ENCODE measurements around the gene CRB2.

Gene CRB2

GRCh38 chr9:123420592-123421111 lies 64.7 kb downstream of the CRB2 start:
- no peak for TF ChIP-seq TOX (CRISPR knock-in tag; IDR thresholded peaks at IDR 0.05; ENCODE audit: borderline replicate concordance)
- no peak for TF ChIP-seq CSDC2 (CRISPR knock-in tag; IDR thresholded peaks at IDR 0.05)
- TF ChIP-seq ZNF565 (CRISPR knock-in tag; conservative IDR thresholded peaks at IDR 0.05; ENCODE audit: low read depth), result no peak
- TF ChIP-seq ZNF8 (CRISPR knock-in tag; IDR thresholded peaks at IDR 0.05), result no peak
- TF ChIP-seq RARB (CRISPR knock-in tag; IDR thresholded peaks at IDR 0.05), result no peak
- TF ChIP-seq ZNF70 (CRISPR knock-in tag; IDR thresholded peaks at IDR 0.05), result no peak
- TF ChIP-seq, protein P1, sequence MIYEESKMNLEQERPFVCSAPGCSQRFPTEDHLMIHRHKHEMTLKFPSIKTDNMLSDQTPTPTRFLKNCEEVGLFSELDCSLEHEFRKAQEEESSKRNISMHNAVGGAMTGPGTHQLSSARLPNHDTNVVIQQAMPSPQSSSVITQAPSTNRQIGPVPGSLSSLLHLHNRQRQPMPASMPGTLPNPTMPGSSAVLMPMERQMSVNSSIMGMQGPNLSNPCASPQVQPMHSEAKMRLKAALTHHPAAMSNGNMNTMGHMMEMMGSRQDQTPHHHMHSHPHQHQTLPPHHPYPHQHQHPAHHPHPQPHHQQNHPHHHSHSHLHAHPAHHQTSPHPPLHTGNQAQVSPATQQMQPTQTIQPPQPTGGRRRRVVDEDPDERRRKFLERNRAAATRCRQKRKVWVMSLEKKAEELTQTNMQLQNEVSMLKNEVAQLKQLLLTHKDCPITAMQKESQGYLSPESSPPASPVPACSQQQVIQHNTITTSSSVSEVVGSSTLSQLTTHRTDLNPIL (CRISPR knock-in tag; IDR thresholded peaks at IDR 0.05; ENCODE audit: low read depth), result no peak
- TF ChIP-seq CSRNP3 (CRISPR knock-in tag; IDR thresholded peaks at IDR 0.05), result no peak
- no peak for ATAC-seq

DNA sequence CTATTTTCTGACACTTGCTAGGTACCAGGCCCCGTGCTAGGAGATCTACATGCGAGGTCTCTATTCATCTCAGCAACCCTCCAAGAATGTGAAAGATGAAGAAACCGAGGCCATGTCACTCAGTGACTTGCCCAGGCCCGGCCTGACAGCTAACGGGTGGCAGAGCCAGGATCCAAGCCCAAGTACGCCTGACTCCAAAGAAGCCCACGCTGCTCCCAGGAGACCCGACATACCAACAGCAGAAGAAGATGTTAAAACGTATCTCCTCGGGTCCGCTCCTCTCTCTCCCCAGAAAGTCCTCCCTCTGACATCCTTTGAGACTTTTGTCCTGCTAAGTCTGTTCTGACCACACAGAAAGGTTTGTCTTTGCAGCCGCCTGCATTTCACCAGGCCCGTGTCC lies 65.2 kb downstream of the CRB2 start:
- ATAC-seq, result no peak
- TF ChIP-seq, protein P2, sequence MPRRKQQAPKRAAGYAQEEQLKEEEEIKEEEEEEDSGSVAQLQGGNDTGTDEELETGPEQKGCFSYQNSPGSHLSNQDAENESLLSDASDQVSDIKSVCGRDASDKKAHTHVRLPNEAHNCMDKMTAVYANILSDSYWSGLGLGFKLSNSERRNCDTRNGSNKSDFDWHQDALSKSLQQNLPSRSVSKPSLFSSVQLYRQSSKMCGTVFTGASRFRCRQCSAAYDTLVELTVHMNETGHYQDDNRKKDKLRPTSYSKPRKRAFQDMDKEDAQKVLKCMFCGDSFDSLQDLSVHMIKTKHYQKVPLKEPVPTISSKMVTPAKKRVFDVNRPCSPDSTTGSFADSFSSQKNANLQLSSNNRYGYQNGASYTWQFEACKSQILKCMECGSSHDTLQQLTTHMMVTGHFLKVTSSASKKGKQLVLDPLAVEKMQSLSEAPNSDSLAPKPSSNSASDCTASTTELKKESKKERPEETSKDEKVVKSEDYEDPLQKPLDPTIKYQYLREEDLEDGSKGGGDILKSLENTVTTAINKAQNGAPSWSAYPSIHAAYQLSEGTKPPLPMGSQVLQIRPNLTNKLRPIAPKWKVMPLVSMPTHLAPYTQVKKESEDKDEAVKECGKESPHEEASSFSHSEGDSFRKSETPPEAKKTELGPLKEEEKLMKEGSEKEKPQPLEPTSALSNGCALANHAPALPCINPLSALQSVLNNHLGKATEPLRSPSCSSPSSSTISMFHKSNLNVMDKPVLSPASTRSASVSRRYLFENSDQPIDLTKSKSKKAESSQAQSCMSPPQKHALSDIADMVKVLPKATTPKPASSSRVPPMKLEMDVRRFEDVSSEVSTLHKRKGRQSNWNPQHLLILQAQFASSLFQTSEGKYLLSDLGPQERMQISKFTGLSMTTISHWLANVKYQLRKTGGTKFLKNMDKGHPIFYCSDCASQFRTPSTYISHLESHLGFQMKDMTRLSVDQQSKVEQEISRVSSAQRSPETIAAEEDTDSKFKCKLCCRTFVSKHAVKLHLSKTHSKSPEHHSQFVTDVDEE (CRISPR knock-in tag; IDR thresholded peaks at IDR 0.05), result no peak
- TF ChIP-seq ZC3H10 (CRISPR knock-in tag; IDR thresholded peaks at IDR 0.05) (no peak), ZNF565 (CRISPR knock-in tag; conservative IDR thresholded peaks at IDR 0.05; ENCODE audit: low read depth) (no peak), ESRRG (CRISPR knock-in tag; IDR thresholded peaks at IDR 0.05) (no peak), TOX (CRISPR knock-in tag; IDR thresholded peaks at IDR 0.05; ENCODE audit: borderline replicate concordance) (no peak), ZNF70 (CRISPR knock-in tag; IDR thresholded peaks at IDR 0.05) (no peak), ARNTL (CRISPR knock-in tag; IDR thresholded peaks at IDR 0.05; ENCODE audit: borderline replicate concordance, low read depth) (no peak), PATZ1 (CRISPR knock-in tag; IDR thresholded peaks at IDR 0.05; ENCODE audit: borderline replicate concordance) (no peak), CSDC2 (CRISPR knock-in tag; IDR thresholded peaks at IDR 0.05) (no peak), ISL1 (CRISPR knock-in tag; IDR thresholded peaks at IDR 0.05) (no peak), CSRNP3 (CRISPR knock-in tag; IDR thresholded peaks at IDR 0.05) (no peak), ZFP3 (CRISPR knock-in tag; IDR thresholded peaks at IDR 0.05) (no peak), TCF4 (CRISPR knock-in tag; IDR thresholded peaks at IDR 0.05; ENCODE audit: borderline replicate concordance) (no peak), ZNF8 (CRISPR knock-in tag; IDR thresholded peaks at IDR 0.05) (no peak), PPARA (CRISPR knock-in tag; IDR thresholded peaks at IDR 0.05; ENCODE audit: borderline replicate concordance) (no peak), ZFP30 (CRISPR knock-in tag; IDR thresholded peaks at IDR 0.05) (no peak), RARB (CRISPR knock-in tag; IDR thresholded peaks at IDR 0.05) (no peak), OSR1 (CRISPR knock-in tag; IDR thresholded peaks at IDR 0.05) (no peak), GLIS3 (CRISPR knock-in tag; IDR thresholded peaks at IDR 0.05) (no peak)
- TF ChIP-seq, protein P1 (CRISPR knock-in tag; IDR thresholded peaks at IDR 0.05; ENCODE audit: low read depth), result no peak
